HEK293 (cell line): ENCODE data around the gene ZNF687.

Experiments
- CTCF ChIA-PET: fragments of 350-600 bp; formaldehyde crosslinking; extraction: SDS; loops from one replicate; lab custom pipeline; 2021; ENCODE audit warnings: antibody characterized with exemption; lab: Yijun Ruan, JAX
- POLR2A ChIA-PET: fragments of 300-600 bp; formaldehyde crosslinking; extraction: SDS; loops from one replicate; lab custom pipeline; 2020; ENCODE audit warnings: antibody characterized with exemption, inconsistent platforms; lab: Yijun Ruan, JAX
- H3K27ac ChIP-seq: fragments of 200-500 bp; sonication (Bioruptor generic); 2 replicates; pipeline ENCODE4 v1.5.1; 2014; ENCODE audit warnings: low read depth, low read length, control low read depth, inconsistent platforms; ENCODE audit errors: extremely low read depth
- H3K36me3 ChIP-seq, 2 experiments: fragments of 200-500 bp in 1 of 2; sonication (Bioruptor generic) in 1 of 2; 1 replicate in 1 of 2; 2 replicates in 1 of 2; pipeline ENCODE4 v1.5.1; 2014 to 2017; ENCODE audit warnings: inconsistent platforms in 2 of 2, low read length in 2 of 2; ENCODE audit not compliant: control insufficient read depth in 2 of 2, insufficient read depth in 1 of 2
- H3K4me1 ChIP-seq: fragments of 200-500 bp; sonication (Bioruptor generic); 2 replicates; pipeline ENCODE4 v1.5.1; 2014; ENCODE audit warnings: mild to moderate bottlenecking, low read length, inconsistent platforms; ENCODE audit not compliant: control insufficient read depth, insufficient read depth
- H3K4me3 ChIP-seq: 2 replicates; pipeline ENCODE4 v1.5.1; 2011; ENCODE audit warnings: low read depth, mild to moderate bottlenecking, control low read depth, low read length, moderate library complexity
- H3K9me3 ChIP-seq: fragments of 200-500 bp; sonication (Bioruptor generic); 2 replicates; pipeline ENCODE4 v1.5.1; 2014; ENCODE audit warnings: low read depth, low read length, inconsistent platforms; ENCODE audit not compliant: control insufficient read depth, insufficient read depth
- GFI1B ChIP-seq: fragments of 450-650 bp; formaldehyde crosslinking; IDR thresholded peaks from 2 replicates; pipeline ENCODE4 v1.5.1; 2016; ENCODE audit warnings: missing biosample characterization, missing genetic modification characterization
- HOXA7 ChIP-seq: sonication (generic); formaldehyde crosslinking; IDR thresholded peaks from 2 replicates; pipeline ENCODE4 v1.8.1; 2022; ENCODE audit warnings: missing genetic modification reagents, borderline replicate concordance
- MYNN ChIP-seq: fragments of 450-650 bp; formaldehyde crosslinking; IDR thresholded peaks from 2 replicates; pipeline ENCODE4 v1.5.1; 2016; ENCODE audit warnings: missing biosample characterization, missing genetic modification characterization, borderline replicate concordance
- OVOL3 ChIP-seq: fragments of 450-650 bp; formaldehyde crosslinking; IDR thresholded peaks from 2 replicates; pipeline ENCODE4 v1.5.1; 2016; ENCODE audit warnings: missing biosample characterization, missing genetic modification characterization
- SETDB1 ChIP-seq: IDR thresholded peaks from one replicate; pipeline ENCODE4 v1.6.1; 2017; ENCODE audit warnings: mild to moderate bottlenecking, low read length, moderate library complexity, mixed read lengths; ENCODE audit not compliant: insufficient read length
- ZNF138 ChIP-seq: fragments of 450-650 bp; formaldehyde crosslinking; IDR thresholded peaks from 2 replicates; pipeline ENCODE4 v1.5.1; 2016; ENCODE audit warnings: missing biosample characterization, missing genetic modification characterization, borderline replicate concordance
- ZNF146 ChIP-seq: fragments of 450-650 bp; formaldehyde crosslinking; IDR thresholded peaks from 2 replicates; pipeline ENCODE4 v1.5.1; 2016; ENCODE audit warnings: missing biosample characterization, missing genetic modification characterization
- ZNF175 ChIP-seq: fragments of 450-650 bp; formaldehyde crosslinking; IDR thresholded peaks from 2 replicates; pipeline ENCODE4 v1.5.1; 2016; ENCODE audit warnings: missing biosample characterization, missing genetic modification characterization
- ZNF18 ChIP-seq: fragments of 450-650 bp; formaldehyde crosslinking; IDR thresholded peaks from 2 replicates; pipeline ENCODE4 v1.5.1; 2016; ENCODE audit warnings: missing biosample characterization, missing genetic modification characterization
- ZNF280C ChIP-seq: fragments of 450-650 bp; formaldehyde crosslinking; IDR thresholded peaks from 2 replicates; pipeline ENCODE4 v1.5.1; 2016; ENCODE audit warnings: missing biosample characterization, missing genetic modification characterization
- ZNF394 ChIP-seq: fragments of 450-650 bp; formaldehyde crosslinking; IDR thresholded peaks from 2 replicates; pipeline ENCODE4 v1.5.1; 2016; ENCODE audit warnings: missing biosample characterization, missing genetic modification characterization, mild to moderate bottlenecking, moderate library complexity, borderline replicate concordance
- ZNF549 ChIP-seq: fragments of 450-650 bp; IDR thresholded peaks from 2 replicates; pipeline ENCODE4 v1.5.1; 2018; ENCODE audit warnings: missing biosample characterization, missing genetic modification characterization, mild to moderate bottlenecking, inconsistent platforms, moderate library complexity
- ZNF558 ChIP-seq: fragments of 450-650 bp; formaldehyde crosslinking; IDR thresholded peaks from 2 replicates; pipeline ENCODE4 v1.5.1; 2016; ENCODE audit warnings: missing biosample characterization, missing genetic modification characterization
- ZNF585B ChIP-seq: fragments of 450-650 bp; formaldehyde crosslinking; IDR thresholded peaks from 2 replicates; pipeline ENCODE4 v1.5.1; 2016; ENCODE audit warnings: missing biosample characterization, missing genetic modification characterization
- ZNF626 ChIP-seq: fragments of 450-650 bp; sonication (Bioruptor Pico); formaldehyde crosslinking; IDR thresholded peaks from 2 replicates; pipeline ENCODE4 v1.5.1; 2018; ENCODE audit warnings: missing biosample characterization, missing genetic modification characterization, inconsistent platforms
- ZNF629 ChIP-seq: fragments of 450-650 bp; formaldehyde crosslinking; IDR thresholded peaks from 2 replicates; pipeline ENCODE4 v1.5.1; 2017; ENCODE audit warnings: missing biosample characterization, missing genetic modification characterization
- ZSCAN23 ChIP-seq: fragments of 450-650 bp; formaldehyde crosslinking; IDR thresholded peaks from 2 replicates; pipeline ENCODE4 v1.5.1; 2016; ENCODE audit warnings: missing biosample characterization, missing genetic modification characterization
- TF ChIP-seq, protein P1 (sequence below): fragments of 450-650 bp; formaldehyde crosslinking; IDR thresholded peaks from 2 replicates; pipeline ENCODE4 v1.5.1; 2017; ENCODE audit warnings: missing biosample characterization, mild to moderate bottlenecking, missing genetic modification characterization, moderate library complexity
- TF ChIP-seq, protein P2 (sequence below): fragments of 450-650 bp; formaldehyde crosslinking; IDR thresholded peaks from 2 replicates; pipeline ENCODE4 v1.5.1; 2016; ENCODE audit warnings: missing biosample characterization, missing genetic modification characterization

The ZNF687 gene

DNA sequence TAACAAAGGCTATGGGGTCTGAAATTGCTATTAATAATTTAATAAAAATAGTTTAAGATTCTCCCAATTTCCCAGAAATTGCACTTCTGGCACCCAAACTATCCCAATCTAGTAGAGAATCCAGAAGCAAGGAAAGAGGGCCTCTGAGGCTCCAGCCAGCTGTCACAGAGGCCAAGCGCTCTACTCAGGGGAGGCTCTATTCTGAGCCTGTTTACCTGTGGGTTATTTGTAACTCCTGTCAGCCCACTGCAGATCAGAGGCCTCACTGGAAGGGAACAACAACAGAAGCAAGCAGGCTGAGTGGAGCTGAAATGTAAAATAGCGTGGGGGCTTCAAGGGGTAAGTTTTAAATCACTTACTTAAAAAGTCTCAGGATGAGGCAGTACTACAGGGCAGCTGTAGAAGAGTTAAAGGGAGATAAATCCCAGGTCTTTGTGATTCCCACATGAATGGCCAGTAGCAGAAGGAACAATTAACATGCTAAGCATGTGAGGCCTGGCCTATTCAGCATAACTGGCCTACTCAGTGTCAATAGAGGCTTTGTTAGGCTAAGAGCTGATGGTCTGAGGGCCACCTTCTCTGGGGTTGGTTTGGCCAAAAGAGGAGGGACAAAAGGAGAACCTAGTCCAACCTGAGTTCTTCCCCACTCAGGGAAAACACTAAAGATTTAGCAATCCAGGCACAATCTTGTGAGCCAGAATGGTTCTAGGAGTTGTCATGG, 12.8 kb downstream of the ZNF687 start:
- POLR2A ChIA-PET: interaction anchor here (2.5 to 4.0 kb wide), 3 partner anchors 11 to 40 kb away, joined by 7 to 24 read pairs (median 14); partner anchors contain the start of genes PSMD4 and ZNF687
- 0 out of 2 replicates have a peak overlapping the region, but pooled peaks have one; percentile 24 for H3K27ac ChIP-seq
- no peaks in the 10 kb centered on the region for H3K9me3 ChIP-seq
- CTCF ChIA-PET: interaction anchor here (0.6 to 8.0 kb wide), 3 partner anchors 10 to 45 kb away, joined by 3 to 190 read pairs (median 4); partner anchors contain the start of gene PI4KB
- no peaks in the 10 kb centered on the region for H3K4me1 ChIP-seq
- peaks cover 25 to 97% of the 10 kb centered on the region in 2 experiments for H3K36me3 ChIP-seq
- no peak overlapping the region for H3K4me3 ChIP-seq
- TF ChIP-seq, protein P1, sequence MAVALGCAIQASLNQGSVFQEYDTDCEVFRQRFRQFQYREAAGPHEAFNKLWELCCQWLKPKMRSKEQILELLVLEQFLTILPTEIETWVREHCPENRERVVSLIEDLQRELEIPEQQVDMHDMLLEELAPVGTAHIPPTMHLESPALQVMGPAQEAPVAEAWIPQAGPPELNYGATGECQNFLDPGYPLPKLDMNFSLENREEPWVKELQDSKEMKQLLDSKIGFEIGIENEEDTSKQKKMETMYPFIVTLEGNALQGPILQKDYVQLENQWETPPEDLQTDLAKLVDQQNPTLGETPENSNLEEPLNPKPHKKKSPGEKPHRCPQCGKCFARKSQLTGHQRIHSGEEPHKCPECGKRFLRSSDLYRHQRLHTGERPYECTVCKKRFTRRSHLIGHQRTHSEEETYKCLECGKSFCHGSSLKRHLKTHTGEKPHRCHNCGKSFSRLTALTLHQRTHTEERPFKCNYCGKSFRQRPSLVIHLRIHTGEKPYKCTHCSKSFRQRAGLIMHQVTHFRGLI (tag by site-specific recombination): no peak
- TF ChIP-seq SETDB1: no peak
- TF ChIP-seq, protein P2, sequence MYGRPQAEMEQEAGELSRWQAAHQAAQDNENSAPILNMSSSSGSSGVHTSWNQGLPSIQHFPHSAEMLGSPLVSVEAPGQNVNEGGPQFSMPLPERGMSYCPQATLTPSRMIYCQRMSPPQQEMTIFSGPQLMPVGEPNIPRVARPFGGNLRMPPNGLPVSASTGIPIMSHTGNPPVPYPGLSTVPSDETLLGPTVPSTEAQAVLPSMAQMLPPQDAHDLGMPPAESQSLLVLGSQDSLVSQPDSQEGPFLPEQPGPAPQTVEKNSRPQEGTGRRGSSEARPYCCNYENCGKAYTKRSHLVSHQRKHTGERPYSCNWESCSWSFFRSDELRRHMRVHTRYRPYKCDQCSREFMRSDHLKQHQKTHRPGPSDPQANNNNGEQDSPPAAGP (tag by site-specific recombination): no peak
- TF ChIP-seq OVOL3 (tag by site-specific recombination): no peak
- TF ChIP-seq ZNF585B (tag by site-specific recombination): no peak
- no peak for TF ChIP-seq ZNF558 (tag by site-specific recombination)
- TF ChIP-seq ZNF18 (tag by site-specific recombination): no peak
- no peak for TF ChIP-seq ZNF394 (tag by site-specific recombination)
- no peak for TF ChIP-seq ZNF629
- TF ChIP-seq HOXA7 (CRISPR knock-in tag): no peak
- no peak for TF ChIP-seq ZNF138 (tag by site-specific recombination)
- TF ChIP-seq ZSCAN23: no peak
- TF ChIP-seq ZNF146 (tag by site-specific recombination): no peak
- no peak for TF ChIP-seq MYNN (tag by site-specific recombination)
- TF ChIP-seq ZNF280C: no peak
- TF ChIP-seq ZNF626 (tag by site-specific recombination): no peak
- TF ChIP-seq ZNF549: no peak
- TF ChIP-seq GFI1B (tag by site-specific recombination): no peak
- TF ChIP-seq ZNF175 (tag by site-specific recombination): no peak
